Mesangial cell (primary cell): Measurements from ENCODE around the gene BBS1. TPM values are rescaled to one million over a fixed set of nuclear protein-coding genes. Genes with fewer than 3 reads are reported as not detected.

Source experiments
- total RNA-seq: library from RNA; depleted of rRNA; stranded (reverse); fragments of >200 nt; gene quantifications from 2 replicates; pipeline ENCODE4 v1.2.3, GENCODE V29; 2015

Gene BBS1
- 24.9 and 52.4 TPM in 2 replicates for total RNA-seq

GRCh38 chr11:66510271-66510989, at the start of gene BBS1:
Gene BBS1, plus strand, starts transcription at chr11:66510635. Its CDS starts 25 bp downstream, at chr11:66510660.

GRCh38 chr11:66466225-66467033, 44.0 kb upstream of the BBS1 start, which contains the start of gene PELI3:
Gene PELI3, plus strand, starts transcription at chr11:66466905. Its CDS starts 1,224 bp downstream, at chr11:66468129.

GRCh38 chr11:66480117-66480938, 30.1 kb upstream of the BBS1 start, which contains the start of gene DPP3:
Gene DPP3, plus strand, starts transcription at chr11:66480434. Its CDS starts 1,767 bp downstream, at chr11:66482201.

GRCh38 chr11:66545701-66546367, 35.4 kb downstream of the BBS1 start, which contains the start of gene ZDHHC24:
Gene ZDHHC24, minus strand, starts transcription at chr11:66546048. Its CDS starts 45 bp downstream, at chr11:66546003.

DNA sequence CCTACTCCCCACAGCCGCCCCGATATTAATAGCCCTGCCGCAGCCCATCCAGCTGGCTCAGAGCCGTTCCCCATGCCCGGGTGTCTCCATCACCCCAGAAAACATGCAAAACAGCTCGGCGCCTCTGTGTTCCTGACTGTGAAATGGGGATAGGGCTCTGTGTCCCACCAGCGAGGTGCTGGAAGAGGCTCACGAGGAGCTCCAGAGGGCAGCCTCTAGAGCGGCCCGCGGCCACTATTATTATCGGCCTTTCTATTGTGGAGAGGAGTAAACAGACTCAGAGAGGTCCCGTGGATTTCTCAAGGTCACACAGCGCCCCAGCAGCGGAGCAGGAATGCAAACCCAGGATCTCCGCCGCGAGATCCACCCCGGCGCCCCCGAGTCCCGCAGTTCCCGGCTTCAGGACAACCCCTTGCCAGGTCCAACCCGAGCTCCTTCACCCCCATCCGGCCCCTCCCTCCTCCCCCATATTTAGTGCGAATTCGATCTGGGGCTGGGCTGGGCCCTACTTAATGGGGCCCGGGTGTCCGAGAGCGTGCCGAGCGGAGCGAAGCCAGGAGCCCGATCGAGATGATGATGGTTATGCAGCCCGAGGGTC, 36.0 kb downstream of the BBS1 start, which contains the start of gene ACTN3:
ACTN3 (plus strand) TSS at position 536 of the 598 bp plus-strand sequence; CDS start at position 571, 35 bp downstream.

GRCh38 chr11:66568124-66568916, 57.9 kb downstream of the BBS1 start, which contains the start of gene CTSF:
Gene CTSF, minus strand, starts transcription at chr11:66568606. Its CDS starts 120 bp downstream, at chr11:66568486.

Other genes with a start within 250 kb of the BBS1 start
- 153 and 177 TPM in 2 replicates for gene RAB1B, start 242.0 kb upstream of the BBS1 start, total RNA-seq
- gene CNIH2, start 232.5 kb upstream of the BBS1 start, total RNA-seq: 0.63 and 2.0 TPM in 2 replicates
- 172 and 188 TPM in 2 replicates for gene YIF1A, start 221.5 kb upstream of the BBS1 start, total RNA-seq
- gene TMEM151A, start 218.7 kb upstream of the BBS1 start, total RNA-seq: 0.16 and 17.6 TPM in 2 replicates
- 1.8 and 5.1 TPM in 2 replicates for gene CD248, start 193.6 kb upstream of the BBS1 start, total RNA-seq
- gene RIN1, start 174.2 kb upstream of the BBS1 start, total RNA-seq: 21.3 and 23.7 TPM in 2 replicates
- 41.2 and 63.6 TPM in 2 replicates for gene BRMS1, start 165.5 kb upstream of the BBS1 start, total RNA-seq
- gene B4GAT1, start 163.0 kb upstream of the BBS1 start, total RNA-seq: 31.3 and 44.7 TPM in 2 replicates
- gene SLC29A2, start 138.9 kb upstream of the BBS1 start, total RNA-seq: 3.3 and 5.2 TPM in 2 replicates
- gene NPAS4, start 89.6 kb upstream of the BBS1 start, total RNA-seq: 0.13 TPM in 1 of 2 replicates, not detected in the other
- gene MRPL11, start 71.8 kb upstream of the BBS1 start, total RNA-seq: 46.9 and 71.0 TPM in 2 replicates
- gene PELI3, start 43.7 kb upstream of the BBS1 start, total RNA-seq: 4.6 and 9.9 TPM in 2 replicates
- 75.4 and 101 TPM in 2 replicates for gene DPP3, start 30.2 kb upstream of the BBS1 start, total RNA-seq
- 32.3 and 44.5 TPM in 2 replicates for gene ZDHHC24, start 35.4 kb downstream of the BBS1 start, total RNA-seq
- under 0.01 and 0.13 TPM in 2 replicates for gene ACTN3, start 36.3 kb downstream of the BBS1 start, total RNA-seq
- gene CTSF, start 58.0 kb downstream of the BBS1 start, total RNA-seq: 9.6 and 61.5 TPM in 2 replicates
- 0.16 and 0.76 TPM in 2 replicates for gene CCDC87, start 82.4 kb downstream of the BBS1 start, total RNA-seq
- gene CCS, start 82.5 kb downstream of the BBS1 start, total RNA-seq: 20.4 and 32.2 TPM in 2 replicates
- gene RBM14, start 106.0 kb downstream of the BBS1 start, total RNA-seq: 34.5 and 52.3 TPM in 2 replicates
- gene RBM4, start 128.1 kb downstream of the BBS1 start, total RNA-seq: 100 and 155 TPM in 2 replicates
- gene RBM4B, start 167.3 kb downstream of the BBS1 start, total RNA-seq: 11.9 and 14.2 TPM in 2 replicates
- gene SPTBN2, start 218.6 kb downstream of the BBS1 start, total RNA-seq: 63.4 and 74.8 TPM in 2 replicates